GM23338 (cell line): ENCODE results near the gene GPR153. TPM values are rescaled to one million over a fixed set of nuclear protein-coding genes. Genes with fewer than 3 reads are reported as not detected.

Experiments
- ATAC-seq: fragments of 200-7000 bp; cut with Tn5 transposase; 3 replicates; pipeline ENCODE4 v1.9.1; 2020
- DNase-seq: peaks from one replicate; pipeline ENCODE4 v3.0.0-alpha.2; 2015; ENCODE audit warnings: low spot score
- H2AFZ ChIP-seq: fragments of 200-600 bp; sonication (generic); 2 replicates; pipeline ENCODE4 v1.8.0; 2016; ENCODE audit warnings: antibody characterized with exemption, mild to moderate bottlenecking, moderate library complexity
- H3F3A ChIP-seq: fragments of 200-600 bp; sonication (generic); replicated peaks from 2 replicates; pipeline ENCODE4 v1.8.0; 2017; ENCODE audit warnings: antibody characterized with exemption, mixed run types, low read depth
- H3K27ac ChIP-seq: fragments of 200-600 bp; sonication (generic); 2 replicates; pipeline ENCODE4 v1.6.1; 2016; ENCODE audit warnings: low read depth
- H3K27me3 ChIP-seq: fragments of 200-600 bp; sonication (generic); 2 replicates; pipeline ENCODE4 v1.8.0; 2016; ENCODE audit warnings: mild to moderate bottlenecking, mixed run types, moderate library complexity; ENCODE audit not compliant: insufficient read depth
- H3K36me3 ChIP-seq: fragments of 200-600 bp; sonication (generic); 2 replicates; pipeline ENCODE4 v1.8.0; 2016; ENCODE audit warnings: mild to moderate bottlenecking; ENCODE audit not compliant: insufficient read depth
- H3K4me1 ChIP-seq: fragments of 200-600 bp; sonication (generic); 2 replicates; pipeline ENCODE4 v1.8.0; 2016; ENCODE audit warnings: mild to moderate bottlenecking, moderate library complexity; ENCODE audit not compliant: insufficient read depth
- H3K4me2 ChIP-seq: fragments of 200-600 bp; sonication (generic); 2 replicates; pipeline ENCODE4 v1.7.1; 2017; ENCODE audit warnings: mixed run types
- H3K4me3 ChIP-seq: fragments of 200-600 bp; sonication (generic); 2 replicates; pipeline ENCODE4 v1.6.1; 2016; ENCODE audit warnings: mixed run types
- H3K79me2 ChIP-seq: fragments of 200-600 bp; sonication (generic); replicated peaks from 2 replicates; pipeline ENCODE4 v1.8.0; 2017; ENCODE audit warnings: mild to moderate bottlenecking; ENCODE audit not compliant: insufficient read depth
- H3K9me2 ChIP-seq: fragments of 200-600 bp; sonication (generic); 2 replicates; pipeline ENCODE4 v1.8.0; 2017; ENCODE audit not compliant: insufficient read depth
- H4K20me1 ChIP-seq: fragments of 200-600 bp; sonication (generic); replicated peaks from 2 replicates; pipeline ENCODE4 v1.8.0; 2017; ENCODE audit warnings: mild to moderate bottlenecking; ENCODE audit not compliant: insufficient read depth
- H3K27ac Mint-ChIP-seq: 2 replicates; pipeline ENCODE4 v1.8.0; 2020; ENCODE audit warnings: inconsistent platforms, mild to moderate bottlenecking, moderate library complexity, mixed read lengths
- H3K27me3 Mint-ChIP-seq: 3 replicates; pipeline ENCODE4 v1.8.0; 2022; ENCODE audit warnings: low read depth, mild to moderate bottlenecking, moderate library complexity, mixed read lengths, inconsistent platforms; ENCODE audit not compliant: insufficient read depth, poor library complexity
- H3K36me3 Mint-ChIP-seq: 3 replicates; pipeline ENCODE4 v1.8.0; 2021; ENCODE audit warnings: low read depth, mild to moderate bottlenecking, inconsistent platforms, moderate library complexity, mixed read lengths
- H3K4me1 Mint-ChIP-seq: 3 replicates; pipeline ENCODE4 v1.8.0; 2020; ENCODE audit warnings: mild to moderate bottlenecking, inconsistent platforms, mixed read lengths
- H3K4me3 Mint-ChIP-seq: 3 replicates; pipeline ENCODE4 v1.8.0; 2021; ENCODE audit warnings: moderate library complexity, mild to moderate bottlenecking, inconsistent platforms, mixed read lengths
- H3K9me3 Mint-ChIP-seq: 3 replicates; pipeline ENCODE4 v1.8.0; 2020; ENCODE audit warnings: moderate library complexity, mild to moderate bottlenecking, inconsistent platforms, mixed read lengths
- EZH2phosphoT487 ChIP-seq: fragments of 200-600 bp; sonication (generic); IDR thresholded peaks from one replicate; pipeline ENCODE4 v1.8.1; 2018; ENCODE audit warnings: antibody characterized with exemption; ENCODE audit not compliant: unreplicated experiment
- JUNB ChIP-seq: IDR thresholded peaks from one replicate; pipeline ENCODE4 v1.6.1; 2016; ENCODE audit warnings: antibody characterized with exemption; ENCODE audit not compliant: unreplicated experiment
- POLR2AphosphoS5 ChIP-seq: IDR thresholded peaks from 2 replicates; pipeline ENCODE4 v1.6.1; 2016; ENCODE audit warnings: antibody characterized with exemption, low read depth
- ZNF114 ChIP-seq: fragments of 250-450 bp; sonication (Bioruptor Pico); IDR thresholded peaks from 2 replicates; pipeline ENCODE4 v1.5.0; 2020; ENCODE audit warnings: mild to moderate bottlenecking, moderate library complexity
- ZNF462 ChIP-seq: fragments of 250-450 bp; sonication (Bioruptor Pico); IDR thresholded peaks from 2 replicates; pipeline ENCODE4 v1.5.0; 2020; ENCODE audit warnings: mild to moderate bottlenecking, moderate library complexity
- polyA plus RNA-seq: library from polyadenylated mRNA; unstranded; fragments of >200 nt; fragmentation: Nextera tagmentation; extraction: Ambion mirVana; gene quantifications from 2 replicates; pipeline ENCODE4 v1.2.1, GENCODE V29; 2016
- total RNA-seq: library from RNA; depleted of rRNA; stranded (reverse); fragments of >200 nt; shearing (Covaris generic); gene quantifications from 2 replicates; pipeline ENCODE4 v1.2.3, GENCODE V29; 2014

GPR153 gene
- total and polyA plus RNA-seq, 2 experiments from 2014 or later, result 1.3 to 9.0 TPM

DNA sequence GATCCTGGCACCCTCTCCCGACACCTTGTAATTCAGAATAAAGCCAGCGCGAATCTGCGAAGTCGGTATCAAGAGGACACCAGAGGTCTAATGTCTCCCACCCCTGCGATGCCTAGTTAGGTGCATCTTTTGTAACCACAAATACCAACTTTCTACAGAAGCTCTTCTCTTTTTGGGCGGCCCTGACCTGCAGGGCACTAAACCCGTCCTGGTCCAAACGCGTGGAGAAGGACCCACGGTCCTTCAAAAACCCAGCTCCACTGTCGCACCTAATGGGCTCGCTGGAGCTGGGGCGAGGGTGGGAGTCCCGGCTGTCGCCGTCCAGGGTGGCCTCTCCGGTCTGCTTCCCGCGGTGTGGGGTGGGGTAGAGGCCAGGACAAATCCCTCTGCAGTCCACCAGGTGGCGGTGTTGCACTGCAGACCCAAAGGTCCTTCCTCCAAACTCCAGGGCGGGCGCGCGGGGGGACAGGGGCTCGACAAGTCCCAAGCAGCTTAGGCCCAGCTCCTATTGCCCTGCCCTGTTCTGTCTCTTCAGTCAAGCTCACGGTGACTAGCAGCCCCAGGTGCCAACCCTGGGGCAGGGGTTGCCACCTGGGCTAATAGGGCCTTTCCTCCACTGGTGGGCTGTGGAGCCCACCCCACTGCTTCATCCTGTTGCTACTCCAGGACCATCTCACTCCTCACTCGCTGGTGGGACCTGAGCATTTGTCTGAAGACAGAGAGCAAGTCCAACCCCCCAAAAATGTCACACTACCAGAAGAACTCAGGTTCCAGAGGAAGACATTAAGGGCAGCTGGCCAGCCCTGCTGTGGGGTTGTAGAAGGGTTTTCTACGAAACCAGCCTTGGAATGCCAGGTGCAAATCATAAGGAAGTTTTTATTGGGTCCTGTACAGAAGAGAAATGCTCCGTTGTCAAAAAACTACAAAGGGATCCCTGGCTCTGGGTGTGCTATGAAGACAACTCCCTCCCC, 14.1 kb downstream of the GPR153 start (continued):
- no peak for TF ChIP-seq ZNF462 (CRISPR knock-in tag)
- no peak for TF ChIP-seq EZH2phosphoT487

- DNase-seq (peak; percentile 94), ATAC-seq (peak; percentile 25)
- H3K27me3 ChIP-seq, result peaks cover 63% of the 10 kb centered on the region
- no peaks in the 10 kb centered on the region for H3K36me3 ChIP-seq
- H3K27ac ChIP-seq, result 0 out of 2 replicates have a peak overlapping the region, but pooled peaks have one; percentile 32
- peaks cover 17% of the 10 kb centered on the region for H3F3A ChIP-seq
- H3K9me2 ChIP-seq, result no peaks in the 10 kb centered on the region
- Mint-ChIP-seq H3K4me3 (peak overlapping the region; percentile 82), H3K36me3 (no peaks in the 10 kb centered on the region), H3K27me3 (peaks cover 50% of the 10 kb centered on the region), H3K27ac (peak overlapping the region; percentile 78; the same call in 1 of the 2 replicates), H3K9me3 (no peaks in the 10 kb centered on the region), H3K4me1 (peaks cover 27% of the 10 kb centered on the region; the same call in 2 of the 3 replicates)
- H3K4me1 ChIP-seq, result peaks cover 26% of the 10 kb centered on the region
- H3K79me2 ChIP-seq, result no peaks in the 10 kb centered on the region
- peak overlapping the region; percentile 63; the same call in 1 of the 2 replicates for H2AFZ ChIP-seq
- H3K4me2 ChIP-seq, result peak overlapping the region; percentile 98
- TF ChIP-seq POLR2AphosphoS5, result peak; percentile 75
- TF ChIP-seq ZNF114 (CRISPR knock-in tag), result no peak
- TF ChIP-seq JUNB, result no peak
- peaks cover 6% of the 10 kb centered on the region; the same call in 1 of the 2 replicates for H4K20me1 ChIP-seq
- H3K4me3 ChIP-seq, result peak overlapping the region; percentile 83
Measured at GRCh38 chr1:6245869-6246496, 14.9 kb downstream of the GPR153 start.
